ENCODE results near the gene WDR75. TPM values are rescaled to one million over a fixed set of nuclear protein-coding genes. Genes with fewer than 3 reads are reported as not detected.
A peak's percentile ranks its signal among the peaks of the same experiment; 100 is the strongest.

Gene WDR75
- total RNA-seq, 1 experiment from 2014 or later = 70.2 TPM

GRCh38 chr2:189498205-189498604 is 56.9 kb downstream of the WDR75 start:
- Histone ChIP-seq H3K9me2 (ENCODE audit: insufficient read depth) (no peaks in the 10 kb centered on the region), H3K27ac (ENCODE audit: low read depth, low read length) (no peak overlapping the region), H3K79me2 (ENCODE audit: insufficient read depth, low read length) (no peaks in the 10 kb centered on the region), H4K20me1 (ENCODE audit: insufficient read depth) (no peaks in the 10 kb centered on the region), H2AFZ (ENCODE audit: low read depth, low read length, poor library complexity, severe bottlenecking) (no peak overlapping the region), H3K4me2 (ENCODE audit: low read length) (no peak overlapping the region), H3K4me3 (replicated peaks in 1 of 2; ENCODE audit: low read depth in 1 of 2, low read length in 2 of 2) (no peak overlapping the region), H3K27me3 (ENCODE audit: insufficient read depth, low read length) (no peaks in the 10 kb centered on the region), H3K36me3 (ENCODE audit: control insufficient read depth in 1 of 2, insufficient read depth in 2 of 2, low read length in 2 of 2) (no peaks in the 10 kb centered on the region), H3K9me3 (ENCODE audit: control insufficient read depth in 1 of 2, insufficient read depth in 1 of 2, low read depth in 1 of 2, low read length in 2 of 2) (no peaks in the 10 kb centered on the region), H3K4me1 (ENCODE audit: control insufficient read depth in 1 of 2, insufficient read depth in 2 of 2, low read length in 2 of 2) (no peaks in the 10 kb centered on the region), H3K9ac (ENCODE audit: low read length) (no peak overlapping the region)
- CTCF ChIA-PET = no interaction called here
- TF ChIP-seq YY1 (IDR thresholded peaks at IDR 0.05; ENCODE audit: extremely low read depth, insufficient replicate concordance, low read depth, low read length) (no peak), RAD21 (IDR thresholded peaks at IDR 0.05; ENCODE audit: low read depth) (peak; percentile 22; the same call in 1 of the 2 replicates)
- RAD21 ChIA-PET (ENCODE audit: low non-redundant PET in 1 of 2, low total read pairs in 2 of 2, uncharacterized antibody in 2 of 2, unreplicated experiment in 2 of 2) = no interaction called here
- BruUV-seq (replicated peaks) = no TSS peak
- ATAC-seq (peak; percentile 34; the same call in 1 of the 2 replicates), DNase-seq (ENCODE audit: low read depth, low spot score) (no peak)
- POLR2A ChIA-PET = no interaction called here
- intact Hi-C loops (cut with micrococcal nuclease) = no loop called here

- no peak for DNase-seq (ENCODE audit: low read depth, low spot score)
- CTCF ChIA-PET = no interaction called here
- no peak for ATAC-seq
- no peaks in the 10 kb centered on the region for H3K27me3 ChIP-seq (ENCODE audit: insufficient read depth, low read length)
- POLR2A ChIA-PET = no interaction called here
- H2AFZ ChIP-seq (ENCODE audit: low read depth, low read length, poor library complexity, severe bottlenecking) = no peak overlapping the region
- intact Hi-C loops (cut with micrococcal nuclease) = no loop called here
- H3K4me1 ChIP-seq (ENCODE audit: control insufficient read depth in 1 of 2, insufficient read depth in 2 of 2, low read length in 2 of 2) = no peaks in the 10 kb centered on the region
- RAD21 ChIA-PET (ENCODE audit: low non-redundant PET in 1 of 2, low total read pairs in 2 of 2, uncharacterized antibody in 2 of 2, unreplicated experiment in 2 of 2) = no interaction called here
- no peak overlapping the region for H3K9ac ChIP-seq (ENCODE audit: low read length)
- no peak overlapping the region for H3K4me2 ChIP-seq (ENCODE audit: low read length)
- H4K20me1 ChIP-seq (ENCODE audit: insufficient read depth) = no peaks in the 10 kb centered on the region
- no peak overlapping the region for H3K4me3 ChIP-seq (replicated peaks in 1 of 2; ENCODE audit: low read depth in 1 of 2, low read length in 2 of 2)
- no peaks in the 10 kb centered on the region for H3K9me2 ChIP-seq (ENCODE audit: insufficient read depth)
- H3K79me2 ChIP-seq (ENCODE audit: insufficient read depth, low read length) = no peaks in the 10 kb centered on the region
- no TSS peak for BruUV-seq (replicated peaks)
- H3K36me3 ChIP-seq (ENCODE audit: control insufficient read depth in 1 of 2, insufficient read depth in 2 of 2, low read length in 2 of 2) = no peaks in the 10 kb centered on the region
- H3K27ac ChIP-seq (ENCODE audit: low read depth, low read length) = no peak overlapping the region
- H3K9me3 ChIP-seq (ENCODE audit: control insufficient read depth in 1 of 2, insufficient read depth in 1 of 2, low read depth in 1 of 2, low read length in 2 of 2) = no peaks in the 10 kb centered on the region
- TF ChIP-seq MAX (IDR thresholded peaks at IDR 0.05) (no peak), EZH2 (IDR thresholded peaks at IDR 0.05) (no peak), CTCF (IDR thresholded peaks at IDR 0.05 in 2 of 3, conservative IDR thresholded peaks at IDR 0.05 in 1 of 3; ENCODE audit: borderline replicate concordance in 1 of 3, insufficient read depth in 1 of 3, low read depth in 2 of 3, low read length in 2 of 3) (no peak), REST (IDR thresholded peaks at IDR 0.05; ENCODE audit: low read depth) (no peak), ZBTB33 (IDR thresholded peaks at IDR 0.05; ENCODE audit: extremely low read depth, insufficient replicate concordance, low read length) (no peak), ZNF274 (IDR thresholded peaks at IDR 0.05; ENCODE audit: low read depth, low read length) (no peak), SIN3A (IDR thresholded peaks at IDR 0.05; ENCODE audit: low read depth) (no peak), ATF3 (IDR thresholded peaks at IDR 0.05) (no peak), CEBPB (IDR thresholded peaks at IDR 0.05; ENCODE audit: low read depth) (no peak), JUND (IDR thresholded peaks at IDR 0.05) (no peak), ZFX (IDR thresholded peaks at IDR 0.05) (no peak), POLR2A (IDR thresholded peaks at IDR 0.05; ENCODE audit: borderline replicate concordance, extremely low read depth, insufficient read depth, insufficient read length) (no peak)
Measured at GRCh38 chr2:189499137-189499536, 57.9 kb downstream of the WDR75 start.
